Stimulated activated CD4-positive, alpha-beta T cell treated with anti-CD3 and anti-CD28 coated beads, TNF-alpha, amount 100 ng/mL, for 1 hour (primary cell): ENCODE results near the gene KLHL29.

Experiments used
- DNase-seq, 3 donors: peaks; one replicate each; pipeline ENCODE4 v3.0.0-alpha.2; 2020; ENCODE audit warnings: low read depth in 3 of 3, low spot score in 1 of 3

KLHL29 gene

DNA sequence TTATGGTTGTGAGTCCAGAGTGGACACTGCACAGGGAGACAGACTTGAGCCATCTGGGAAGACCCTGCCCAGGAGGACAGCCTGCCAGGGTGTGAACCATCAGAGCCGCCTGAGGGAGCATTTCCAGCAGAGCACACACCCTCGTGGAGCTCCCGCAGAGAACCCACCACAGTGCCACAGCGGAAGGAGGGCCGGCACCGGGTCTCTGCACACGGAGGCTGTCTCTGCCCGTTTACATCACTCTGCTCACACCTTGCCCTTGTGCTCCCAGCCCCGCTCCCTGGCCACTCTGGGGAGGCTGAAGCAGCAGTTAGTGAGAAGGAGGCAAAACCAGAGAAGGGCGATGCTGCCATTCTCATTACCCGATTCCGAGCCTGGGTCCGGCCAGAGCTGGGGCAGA is 161.9 kb downstream of the KLHL29 start:
- DNase-seq, result no peak

DNA sequence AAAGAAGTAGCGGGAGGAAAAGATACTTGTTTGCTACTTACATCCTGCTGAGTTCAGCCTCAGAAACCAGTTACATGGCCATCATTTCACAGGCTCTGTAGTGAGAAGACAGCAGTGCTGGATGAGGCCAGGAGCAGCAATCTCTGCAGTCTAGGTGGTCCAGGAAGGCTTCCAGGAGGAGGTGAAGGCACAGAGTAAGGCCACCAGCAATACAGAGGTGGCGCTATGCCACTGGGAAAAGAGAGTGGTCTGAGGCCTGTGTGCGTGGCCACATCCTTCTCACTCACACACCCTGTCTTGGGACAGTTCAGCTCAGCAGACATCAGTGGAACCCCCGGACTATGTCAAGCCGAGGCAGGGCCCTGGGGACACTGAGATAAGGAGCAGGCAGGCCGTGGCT is 162.7 kb downstream of the KLHL29 start:
- no peak for DNase-seq

DNA sequence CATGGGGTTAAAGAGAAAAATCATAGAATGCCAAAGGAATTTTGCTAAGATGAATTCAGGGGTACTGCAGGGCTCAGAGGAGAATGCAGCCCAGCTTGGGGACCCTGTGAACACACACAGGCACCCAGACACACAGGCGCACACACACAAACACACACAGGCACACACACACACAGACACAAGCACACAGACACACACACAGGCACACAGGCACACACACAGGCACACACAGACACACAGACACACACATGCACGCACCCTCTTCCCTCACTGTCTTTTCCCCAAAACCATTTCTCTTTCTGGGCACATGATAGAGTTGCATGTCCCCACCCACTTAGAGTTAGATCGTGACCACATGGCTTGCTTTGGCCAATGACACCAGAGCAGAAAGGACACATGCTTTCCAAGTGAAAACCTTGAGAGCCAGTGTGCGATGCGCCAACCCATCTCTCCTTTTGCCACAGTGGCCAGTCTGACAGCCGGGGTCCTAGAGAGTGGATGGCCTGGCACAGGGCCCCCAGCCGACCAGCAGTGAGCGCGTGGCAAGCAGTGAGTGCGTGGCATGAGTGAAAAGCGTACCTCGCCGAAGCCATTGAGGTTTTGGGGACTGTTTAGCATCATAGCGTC is 163.3 kb downstream of the KLHL29 start:
- DNase-seq, result no peak

DNA sequence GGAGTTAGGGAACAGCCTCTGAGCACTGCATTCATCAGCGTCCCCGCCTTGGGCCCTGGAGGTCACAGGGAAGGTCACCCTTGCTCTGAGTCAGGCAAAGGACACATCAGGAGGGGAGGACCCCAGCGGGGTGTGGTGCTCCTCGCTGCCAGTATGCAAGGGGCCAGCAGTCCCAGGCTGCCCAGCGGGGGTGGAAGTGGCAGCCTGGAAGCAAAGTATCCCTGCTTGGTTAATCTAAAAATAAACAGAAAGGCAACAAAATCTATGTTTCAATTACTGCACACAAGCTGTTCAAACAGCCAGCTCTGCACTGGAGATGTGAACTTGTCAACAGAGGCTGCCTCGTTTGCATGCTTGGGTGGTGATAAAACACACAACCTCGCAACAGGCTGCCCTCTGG is 164.1 kb downstream of the KLHL29 start:
- no peak for DNase-seq

DNA sequence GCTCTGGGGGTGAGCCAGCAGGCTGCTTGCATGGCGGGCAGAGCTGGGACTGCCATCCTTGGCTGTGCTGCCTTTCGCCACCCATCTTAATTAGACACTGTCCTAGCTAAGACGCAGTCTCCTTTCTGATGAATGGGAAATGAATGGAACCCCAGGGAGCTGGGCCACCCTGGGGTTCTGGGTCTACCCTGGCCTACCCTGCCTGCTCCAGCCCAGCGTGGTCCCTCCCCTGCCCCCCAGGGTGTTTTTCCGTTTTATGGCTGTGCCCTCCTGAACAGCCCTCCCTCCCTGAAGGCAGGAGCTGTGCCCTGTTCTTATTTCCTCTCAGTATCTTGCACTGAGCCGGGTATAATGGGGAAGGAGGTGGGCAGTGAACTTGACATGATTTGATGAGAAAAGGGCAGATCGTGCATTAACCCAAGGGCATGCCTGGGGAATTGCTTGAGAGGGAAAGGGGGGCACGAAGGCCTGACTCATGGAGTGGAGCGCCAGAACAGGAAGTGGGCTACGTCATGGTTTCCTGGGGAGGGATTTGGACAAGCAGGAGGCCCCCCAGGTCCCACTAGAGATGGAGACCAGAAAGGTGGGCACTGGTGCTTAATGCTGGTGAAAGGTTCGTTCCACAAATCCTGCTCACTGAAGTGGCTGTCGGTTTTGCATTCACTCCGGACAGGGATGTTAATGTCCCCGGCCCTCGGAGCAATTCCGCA is 165.0 kb downstream of the KLHL29 start:
- no peak for DNase-seq

DNA sequence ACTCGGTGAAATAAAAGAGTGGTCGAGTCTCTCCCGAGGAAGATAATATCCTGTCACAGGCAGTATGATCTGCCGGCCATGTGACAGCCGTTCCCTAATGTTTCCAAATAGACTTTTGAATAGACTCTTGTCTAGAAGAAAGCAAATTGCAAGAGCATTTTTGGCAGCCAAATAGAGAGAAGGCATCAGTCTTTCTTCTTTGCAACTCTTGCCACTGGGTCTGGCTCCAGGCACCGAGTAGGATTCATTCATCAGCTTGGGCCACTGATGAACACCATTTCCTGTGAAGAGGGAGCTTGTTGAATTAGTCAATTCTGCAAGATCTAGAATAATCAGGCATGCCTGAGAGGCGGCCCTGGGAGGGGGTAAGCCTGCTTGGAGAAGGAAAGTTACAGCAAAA is 165.6 kb downstream of the KLHL29 start:
- no peak for DNase-seq

DNA sequence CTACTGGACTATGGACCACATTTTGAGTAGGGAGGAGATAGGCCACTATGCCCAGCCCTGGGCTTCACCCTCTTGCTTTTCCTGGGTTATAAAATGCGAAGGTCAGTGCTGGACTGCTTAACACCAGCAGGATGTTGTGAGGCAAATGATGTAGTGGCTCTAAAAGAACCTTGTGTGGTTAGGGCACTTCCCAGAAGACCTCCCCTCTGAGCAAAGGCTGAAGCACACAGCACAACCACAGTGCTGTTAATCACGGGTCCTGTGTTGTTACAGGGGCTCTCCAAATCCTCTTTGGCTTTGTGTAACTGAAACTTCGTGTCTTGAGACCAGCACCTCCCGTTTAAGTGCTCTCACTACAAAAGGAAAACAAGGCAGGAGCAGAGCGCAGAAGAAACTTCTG is 166.9 kb downstream of the KLHL29 start:
- DNase-seq, result no peak

DNA sequence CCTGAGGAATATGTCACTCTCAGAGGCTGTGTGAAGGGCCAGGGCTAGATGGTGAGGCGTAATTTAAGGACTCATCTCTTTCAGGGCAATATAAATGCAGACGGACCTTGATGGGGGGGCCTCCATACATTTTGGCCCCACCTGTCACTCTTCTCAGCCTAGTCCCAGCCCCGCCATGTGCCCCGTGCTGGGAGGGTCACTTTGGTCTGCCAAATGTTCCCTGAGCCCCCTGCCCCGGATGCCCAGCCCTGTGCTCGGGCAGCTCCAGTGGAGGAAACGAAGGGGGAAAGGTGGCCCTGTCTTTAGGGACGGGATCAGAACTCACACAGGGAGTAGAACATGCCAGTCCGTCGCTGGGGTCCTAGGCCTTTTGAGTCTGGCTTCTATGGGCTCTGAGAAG is 168.6 kb downstream of the KLHL29 start:
- DNase-seq, result no peak

DNA sequence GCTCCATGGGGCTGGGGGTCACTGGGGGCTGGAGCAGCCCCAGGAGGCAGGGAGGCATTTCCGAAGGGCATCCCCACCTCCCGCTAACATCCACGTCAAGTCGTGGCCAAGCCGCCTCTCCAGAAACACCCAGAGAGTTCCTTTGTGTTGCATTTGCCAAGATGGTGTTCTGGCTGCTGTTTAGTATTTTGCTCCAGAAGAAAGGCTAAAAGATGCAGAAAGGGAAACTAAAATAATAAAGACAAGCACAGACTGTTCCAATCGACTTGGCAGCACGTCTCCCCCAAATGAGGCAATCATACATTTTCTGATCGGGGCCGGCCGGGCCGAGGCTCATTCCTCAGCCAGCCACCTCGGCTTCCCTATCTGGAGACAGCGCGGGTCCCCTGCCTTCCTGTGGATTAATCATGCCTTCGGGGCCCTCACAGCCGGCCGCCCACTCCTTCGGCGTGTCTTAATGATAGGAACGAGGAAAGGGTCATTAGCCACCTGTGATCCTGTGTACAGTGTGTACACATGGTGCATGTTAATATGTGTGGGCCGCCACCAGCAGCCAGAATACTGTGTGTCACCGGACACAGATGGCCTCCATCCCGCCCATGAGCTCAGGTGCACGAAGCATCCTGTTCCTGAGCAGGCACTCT is 169.2 kb downstream of the KLHL29 start:
- DNase-seq, result no peak

DNA sequence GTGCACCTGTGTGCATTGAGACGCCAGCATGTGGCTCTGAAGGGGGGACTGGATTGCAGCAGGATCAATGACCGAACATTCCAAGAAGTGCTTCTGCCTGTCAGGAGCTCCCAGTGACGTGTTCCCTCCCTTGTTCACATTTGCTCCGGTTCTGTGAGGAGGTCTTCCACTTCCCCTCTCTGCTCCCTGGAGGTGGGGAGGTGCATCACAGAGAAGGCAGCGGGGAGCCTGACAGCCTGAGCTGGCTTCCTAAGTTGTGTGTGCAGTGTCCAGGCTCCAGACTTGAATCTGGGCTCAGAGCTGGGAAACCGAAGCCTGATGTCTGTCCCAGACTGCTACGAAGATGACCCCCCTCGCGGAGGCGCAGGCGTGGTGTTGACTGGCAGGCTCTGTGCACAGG is 171.0 kb downstream of the KLHL29 start:
- DNase-seq, result no peak

DNA sequence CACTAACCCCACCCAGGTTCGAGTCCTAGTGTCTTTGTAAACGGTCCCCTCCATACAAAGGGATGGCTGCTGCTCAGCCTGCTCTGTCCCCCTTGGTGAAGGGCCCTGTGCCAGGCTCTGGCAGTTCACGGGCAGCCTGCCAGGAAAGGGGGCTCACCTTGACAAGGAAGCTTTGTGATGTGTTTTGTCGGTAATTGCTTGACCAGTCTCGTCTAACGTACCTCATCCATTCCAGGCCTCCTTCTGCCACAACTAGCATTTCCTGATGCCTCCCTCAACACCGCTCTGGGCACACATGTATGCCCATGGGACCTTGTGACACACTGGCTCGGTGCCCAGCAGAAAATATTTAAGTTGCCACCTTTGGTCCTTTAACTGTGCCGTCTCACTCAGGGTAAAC is 171.9 kb downstream of the KLHL29 start:
- DNase-seq, result no peak

DNA sequence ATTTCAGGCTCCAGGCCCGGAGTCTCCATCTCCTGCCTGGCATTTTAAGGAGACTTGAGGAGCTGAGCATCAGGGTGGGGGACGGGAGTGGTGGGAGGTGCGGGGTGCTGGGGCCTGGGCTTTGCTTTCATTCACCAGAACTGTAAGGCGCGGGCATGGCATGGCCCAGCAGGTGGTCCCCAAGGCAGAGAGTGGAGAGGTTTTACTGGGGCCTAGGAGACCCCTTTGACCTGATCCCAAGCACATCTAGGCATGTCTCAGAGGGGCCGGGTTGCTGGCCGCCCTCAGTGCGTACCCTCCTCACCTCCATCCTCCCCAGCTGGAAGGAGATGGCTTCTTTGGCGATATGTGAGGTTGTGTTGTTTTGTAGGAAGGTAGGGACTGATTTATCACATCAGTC is 172.5 kb downstream of the KLHL29 start:
- no peak for DNase-seq

DNA sequence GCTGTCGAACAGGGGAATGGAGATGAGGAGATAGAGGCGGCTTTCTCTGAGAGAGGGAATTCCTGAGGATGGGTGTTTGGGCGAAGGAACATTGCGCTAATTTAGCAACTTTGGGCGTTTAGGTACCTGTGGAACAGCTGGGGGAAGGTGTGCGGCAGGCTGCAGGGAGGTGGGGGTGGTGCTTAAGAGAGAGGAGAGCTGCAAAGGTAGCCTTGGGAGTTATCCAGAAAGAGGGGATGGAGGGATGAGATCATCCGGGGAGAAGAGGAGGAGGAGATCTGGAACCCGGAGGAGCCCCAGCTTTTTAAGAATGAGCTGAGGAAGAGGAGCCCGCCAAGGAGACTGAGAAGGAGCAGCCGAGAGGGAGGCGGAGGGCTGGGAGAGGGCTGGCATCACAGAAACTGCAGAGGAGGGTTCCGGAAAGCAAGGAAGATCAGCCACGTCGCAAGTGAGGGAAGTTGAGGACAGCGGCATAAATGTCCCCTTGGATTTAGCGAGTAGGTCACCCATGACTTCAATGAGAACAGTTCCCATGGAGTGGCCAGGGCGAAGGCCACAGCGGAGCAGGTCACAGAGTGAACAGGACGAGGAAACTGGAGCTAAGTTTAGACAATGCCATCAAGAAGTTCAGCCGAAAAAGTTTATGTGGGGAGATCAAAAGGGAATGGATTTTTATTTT is 174.7 kb downstream of the KLHL29 start:
- no peak for DNase-seq

DNA sequence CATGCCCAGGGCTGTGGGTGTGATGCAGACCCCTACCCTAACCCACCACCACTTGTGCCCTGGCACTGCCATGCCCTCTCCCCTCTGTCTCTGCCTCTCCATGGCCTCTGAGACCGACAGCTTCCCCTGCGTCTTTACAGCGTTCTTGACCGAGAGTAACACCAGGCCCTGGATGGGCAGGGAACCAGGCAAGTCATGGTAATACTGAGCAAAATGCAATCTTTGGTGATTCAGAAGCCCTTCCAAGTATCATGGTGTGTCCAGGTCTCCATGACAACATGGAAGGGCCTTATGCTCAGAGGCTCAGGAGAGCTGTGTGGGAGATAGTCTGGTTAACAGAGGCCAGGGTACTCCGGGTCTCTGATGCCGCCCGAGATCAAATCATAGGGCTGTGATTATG is 176.1 kb downstream of the KLHL29 start:
- no peak for DNase-seq

DNA sequence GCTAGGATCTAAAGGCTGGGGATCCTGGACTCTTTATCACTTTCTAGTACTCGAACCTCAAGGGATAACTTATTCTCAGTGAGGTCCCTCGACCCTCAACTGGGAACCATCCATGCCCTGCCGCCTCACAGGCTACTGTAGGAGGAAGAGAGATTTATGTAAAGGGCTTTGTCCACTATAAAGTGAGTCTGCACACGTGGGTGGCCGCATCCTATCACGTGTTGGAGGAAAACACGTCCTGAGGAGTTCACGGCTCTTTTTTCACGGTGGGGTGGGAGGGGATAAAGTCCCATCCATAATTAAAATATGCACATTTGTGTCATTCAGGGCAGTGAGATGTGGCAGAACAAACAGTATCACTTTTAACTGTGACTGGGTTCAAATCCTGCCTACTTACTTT is 176.6 kb downstream of the KLHL29 start:
- DNase-seq, result no peak

DNA sequence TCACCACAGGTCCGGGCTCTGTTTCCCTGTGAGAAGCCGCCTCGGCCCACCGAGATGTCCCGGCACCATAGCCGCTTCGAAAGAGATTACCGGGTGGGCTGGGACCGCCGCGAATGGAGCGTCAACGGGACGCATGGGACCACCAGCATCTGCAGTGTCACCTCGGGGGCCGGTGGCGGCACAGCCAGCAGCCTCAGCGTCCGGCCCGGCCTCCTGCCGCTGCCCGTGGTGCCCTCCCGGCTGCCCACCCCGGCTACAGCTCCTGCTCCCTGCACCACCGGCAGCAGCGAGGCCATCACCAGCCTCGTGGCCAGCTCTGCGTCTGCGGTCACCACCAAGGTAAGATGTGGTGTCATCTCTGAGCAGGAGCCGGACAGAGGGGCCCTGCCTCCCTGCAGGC is 177.2 kb downstream of the KLHL29 start:
- no peak for DNase-seq

DNA sequence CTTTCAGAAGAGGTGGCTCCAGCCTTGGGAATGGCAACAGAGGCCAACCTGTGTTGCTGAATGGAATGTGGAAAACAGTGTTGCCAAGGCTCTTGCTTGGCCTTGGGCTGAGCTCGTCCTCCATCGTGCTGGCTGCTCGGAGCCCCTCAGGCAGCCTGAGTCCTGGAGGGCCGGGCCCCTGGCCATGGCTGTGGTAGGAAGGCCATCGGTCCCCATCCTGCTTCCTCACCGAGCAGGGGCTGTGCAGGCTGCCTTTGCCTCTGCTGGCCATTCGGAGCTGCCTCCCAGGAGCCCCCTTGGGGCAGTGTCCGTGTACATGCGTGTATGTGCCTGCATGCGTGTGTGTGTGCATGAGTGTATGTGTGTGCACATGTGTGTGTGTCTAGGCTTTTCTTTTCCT is 178.2 kb downstream of the KLHL29 start:
- DNase-seq, result no peak

DNA sequence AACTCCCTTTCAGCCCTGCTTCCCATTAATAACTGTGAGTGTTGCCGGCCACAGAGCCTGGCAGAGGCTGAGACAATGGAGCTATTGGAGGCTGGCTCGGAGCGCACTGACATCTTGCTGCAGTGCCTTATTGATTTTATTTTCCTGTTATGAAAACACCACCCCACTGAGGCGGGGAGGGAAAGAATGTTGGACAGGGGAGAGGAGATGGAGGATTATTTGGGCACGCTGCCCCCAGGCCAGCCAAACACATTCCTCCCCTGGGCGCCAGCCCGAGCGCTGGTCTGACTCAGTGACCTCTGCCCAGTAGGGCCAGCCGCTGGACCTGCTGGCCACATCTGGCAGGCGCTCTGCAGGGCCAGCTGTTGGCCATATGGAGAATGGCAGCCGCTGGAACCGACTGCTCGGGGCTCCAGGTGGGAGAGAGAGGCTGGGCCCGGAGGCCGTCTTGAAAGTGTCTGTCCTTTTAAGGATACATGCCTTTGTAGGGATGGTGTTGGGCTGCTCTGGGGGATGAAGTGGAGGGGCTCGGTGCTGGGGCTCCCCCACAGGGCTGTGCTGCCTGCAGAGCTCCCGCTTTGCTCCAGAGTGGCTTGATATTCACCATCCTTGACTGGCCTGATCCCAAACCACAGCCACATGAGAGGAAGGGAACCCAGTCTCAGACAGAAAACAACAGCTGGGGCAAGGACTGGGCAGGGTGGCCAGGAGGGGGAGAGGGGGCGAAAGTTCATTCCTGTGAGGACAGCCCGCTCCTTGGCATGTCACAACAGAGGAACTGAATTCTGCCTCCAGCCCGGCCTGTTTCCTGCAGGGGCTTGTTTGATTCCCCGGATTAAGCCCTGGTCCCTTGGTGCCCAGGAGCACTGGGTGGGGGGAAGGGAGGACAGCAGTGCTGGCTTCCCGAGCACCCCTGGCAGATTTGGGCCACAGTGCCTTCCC is 179.0 kb downstream of the KLHL29 start:
- DNase-seq, result no peak

DNA sequence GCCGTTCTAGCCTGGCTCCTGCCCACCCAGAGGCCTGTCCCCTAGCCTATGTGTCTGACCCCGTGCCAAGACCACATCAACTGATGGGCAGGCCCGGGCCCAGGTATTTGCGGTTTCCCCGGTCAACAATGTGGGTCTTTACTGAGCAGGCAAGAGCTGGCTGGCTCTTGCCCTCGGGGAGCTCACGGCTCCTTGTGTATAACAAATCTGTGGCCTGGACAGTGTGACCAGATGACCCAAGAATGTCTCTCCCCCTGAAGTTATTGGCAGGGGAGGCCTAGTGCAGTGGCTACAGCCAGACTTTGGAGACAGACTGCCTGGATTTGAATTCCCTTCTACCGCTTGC is 179.6 kb downstream of the KLHL29 start:
- no peak for DNase-seq

DNA sequence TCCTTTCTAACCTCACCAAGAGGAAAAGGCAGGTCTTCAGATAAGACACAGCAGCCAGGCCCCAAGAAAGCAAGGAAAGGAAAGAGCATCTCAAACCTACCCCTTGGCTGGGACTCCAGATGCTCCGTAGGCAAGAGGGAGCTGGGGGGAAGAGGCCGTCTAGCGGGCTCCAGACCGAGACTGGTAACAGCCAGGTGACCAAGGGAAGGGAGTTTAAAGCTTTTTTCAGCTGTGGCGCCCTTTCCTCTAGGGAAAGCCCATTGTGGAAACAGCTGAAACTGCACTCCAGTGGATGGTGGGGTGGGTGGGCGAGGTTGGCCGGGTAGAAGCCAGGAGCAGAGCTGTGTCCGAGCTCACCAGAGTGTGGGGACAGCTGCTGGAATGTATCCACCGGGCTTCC is 180.4 kb downstream of the KLHL29 start:
- no peak for DNase-seq

DNA sequence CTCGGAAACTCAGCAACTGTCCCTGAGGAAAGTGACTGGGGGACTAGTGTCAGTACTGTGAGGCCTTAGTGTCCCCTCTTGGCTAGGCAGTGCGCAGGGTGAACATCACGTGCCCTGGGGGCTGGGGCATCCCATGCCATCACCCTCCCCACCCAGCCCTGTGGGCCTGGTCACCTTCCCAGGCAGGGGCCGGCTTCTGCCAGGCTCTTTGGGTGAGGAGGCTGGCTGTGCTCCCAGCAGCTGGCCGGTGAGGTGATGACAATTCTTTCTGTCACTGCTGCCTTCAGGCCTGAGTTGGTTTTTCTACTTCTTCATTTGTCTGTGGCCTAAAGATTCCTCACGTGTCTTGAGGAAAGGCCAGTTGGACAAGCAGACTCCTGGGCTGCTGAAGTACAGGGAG is 180.8 kb downstream of the KLHL29 start:
- DNase-seq, result no peak
